HFFc6 (cell line): ENCODE results near the gene FLACC1. TPM values are rescaled to one million over a fixed set of nuclear protein-coding genes. Genes with fewer than 3 reads are reported as not detected.
"Not testable (repeated sequence)": the region's sequence is repeated elsewhere in the genome, so short reads cannot be mapped to it uniquely, and the experiment has no call there.

Experiments
- DNase-seq: peaks from one replicate; pipeline ENCODE4 v3.0.0-alpha.2; 2018
- H3K27ac Mint-ChIP-seq: 2 replicates; pipeline ENCODE4 v1.8.0; 2020; ENCODE audit warnings: mild to moderate bottlenecking, mixed read lengths
- H3K27me3 Mint-ChIP-seq: 2 replicates; pipeline ENCODE4 v1.8.0; 2021; ENCODE audit warnings: mild to moderate bottlenecking, moderate library complexity, mixed read lengths; ENCODE audit not compliant: insufficient read depth
- H3K36me3 Mint-ChIP-seq: 2 replicates; pipeline ENCODE4 v1.8.0; 2021; ENCODE audit warnings: low read depth, mixed read lengths
- H3K4me1 Mint-ChIP-seq: 2 replicates; pipeline ENCODE4 v1.8.0; 2020; ENCODE audit warnings: low read depth, mixed read lengths
- H3K4me3 Mint-ChIP-seq: 2 replicates; pipeline ENCODE4 v1.8.0; 2020; ENCODE audit warnings: mild to moderate bottlenecking, moderate library complexity, mixed read lengths
- H3K9me3 Mint-ChIP-seq: 2 replicates; pipeline ENCODE4 v1.8.0; 2020; ENCODE audit warnings: mild to moderate bottlenecking, mixed read lengths
- total RNA-seq, 6 experiments: library from RNA; stranded (reverse); fragmentation: NEBNext Ultra II Directional; extraction: Animal tissue kit (Norgen Biotek cat#: 25700); gene quantifications; 2 replicates in 1 of 6; 3 replicates in 5 of 6; pipeline ENCODE4 v1.2.3, GENCODE V29; 2021
- TF ChIP-seq, protein P1 (sequence below): fragments of 200-600 bp; sonication (generic); IDR thresholded peaks from 2 replicates; pipeline ENCODE4 v1.5.0; 2021; ENCODE audit warnings: antibody characterized with exemption, mild to moderate bottlenecking

FLACC1 gene
- total RNA-seq, 6 experiments from 2014 or later, result 0.51 to 1.6 (median 0.87) TPM

DNA sequence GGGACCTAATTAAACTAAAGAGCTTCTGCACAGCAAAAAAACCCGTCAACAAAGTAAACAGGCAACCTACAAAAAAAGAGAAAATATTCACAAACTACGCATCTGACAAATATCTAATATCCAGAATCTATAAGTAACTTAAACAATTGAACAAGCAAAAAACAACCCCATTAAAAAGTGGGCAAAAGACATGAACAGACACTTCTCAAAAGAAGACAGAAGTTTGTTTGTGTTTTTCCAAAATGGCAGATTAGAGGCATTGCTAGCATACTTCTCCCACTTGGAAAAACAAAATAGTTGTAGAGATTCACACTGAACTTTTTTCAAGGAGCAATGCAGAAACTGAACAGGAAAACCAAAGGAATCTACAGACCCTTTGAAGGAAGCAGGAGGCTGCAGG is 37.6 kb downstream of the FLACC1 start:
- Mint-ChIP-seq H3K27ac (peak overlapping the region; percentile 18; the same call in 1 of the 2 replicates), H3K4me1 (peaks cover 23% of the 10 kb centered on the region)
- TF ChIP-seq, protein P1, sequence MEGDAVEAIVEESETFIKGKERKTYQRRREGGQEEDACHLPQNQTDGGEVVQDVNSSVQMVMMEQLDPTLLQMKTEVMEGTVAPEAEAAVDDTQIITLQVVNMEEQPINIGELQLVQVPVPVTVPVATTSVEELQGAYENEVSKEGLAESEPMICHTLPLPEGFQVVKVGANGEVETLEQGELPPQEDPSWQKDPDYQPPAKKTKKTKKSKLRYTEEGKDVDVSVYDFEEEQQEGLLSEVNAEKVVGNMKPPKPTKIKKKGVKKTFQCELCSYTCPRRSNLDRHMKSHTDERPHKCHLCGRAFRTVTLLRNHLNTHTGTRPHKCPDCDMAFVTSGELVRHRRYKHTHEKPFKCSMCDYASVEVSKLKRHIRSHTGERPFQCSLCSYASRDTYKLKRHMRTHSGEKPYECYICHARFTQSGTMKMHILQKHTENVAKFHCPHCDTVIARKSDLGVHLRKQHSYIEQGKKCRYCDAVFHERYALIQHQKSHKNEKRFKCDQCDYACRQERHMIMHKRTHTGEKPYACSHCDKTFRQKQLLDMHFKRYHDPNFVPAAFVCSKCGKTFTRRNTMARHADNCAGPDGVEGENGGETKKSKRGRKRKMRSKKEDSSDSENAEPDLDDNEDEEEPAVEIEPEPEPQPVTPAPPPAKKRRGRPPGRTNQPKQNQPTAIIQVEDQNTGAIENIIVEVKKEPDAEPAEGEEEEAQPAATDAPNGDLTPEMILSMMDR, result no peak

DNA sequence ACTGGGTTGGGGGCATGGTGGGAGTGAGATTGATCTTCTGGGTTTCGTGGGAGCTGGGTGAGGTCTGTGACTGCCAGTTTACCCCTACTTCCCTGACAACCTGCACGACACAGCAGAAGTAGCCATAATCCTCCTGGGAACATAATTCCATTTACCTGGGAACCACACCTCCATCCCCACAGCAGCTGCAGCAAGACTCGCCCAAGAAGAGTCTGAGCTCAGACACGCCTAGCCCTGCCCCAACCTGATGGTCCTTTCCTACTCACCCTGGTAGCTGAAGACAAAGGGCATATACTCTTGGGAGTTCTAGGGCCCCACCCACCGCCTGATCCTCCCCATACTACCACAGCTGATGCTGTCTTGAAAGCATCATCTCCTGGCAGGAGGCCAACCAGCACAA is 43.8 kb downstream of the FLACC1 start:
- H3K9me3 Mint-ChIP-seq, result no peaks in the 10 kb centered on the region; the same call in 1 of the 2 replicates
- peaks cover 1% of the 10 kb centered on the region; the same call in 1 of the 2 replicates for H3K27me3 Mint-ChIP-seq
- peaks cover 52% of the 10 kb centered on the region for H3K36me3 Mint-ChIP-seq
- H3K27ac Mint-ChIP-seq, result no peak overlapping the region
- DNase-seq, result no peak
- TF ChIP-seq, protein P1, result no peak
- H3K4me3 Mint-ChIP-seq, result no peak overlapping the region
- peaks cover 5% of the 10 kb centered on the region; the same call in 1 of the 2 replicates for H3K4me1 Mint-ChIP-seq

More for the DNA sequence above, 37.6 kb downstream of the FLACC1 start:
- DNase-seq, result no peak
- Mint-ChIP-seq H3K4me3 (no peak overlapping the region), H3K27me3 (peaks cover 1% of the 10 kb centered on the region; the same call in 1 of the 2 replicates), H3K9me3 (peaks cover 17% of the 10 kb centered on the region), H3K36me3 (peaks cover 45% of the 10 kb centered on the region)

DNA sequence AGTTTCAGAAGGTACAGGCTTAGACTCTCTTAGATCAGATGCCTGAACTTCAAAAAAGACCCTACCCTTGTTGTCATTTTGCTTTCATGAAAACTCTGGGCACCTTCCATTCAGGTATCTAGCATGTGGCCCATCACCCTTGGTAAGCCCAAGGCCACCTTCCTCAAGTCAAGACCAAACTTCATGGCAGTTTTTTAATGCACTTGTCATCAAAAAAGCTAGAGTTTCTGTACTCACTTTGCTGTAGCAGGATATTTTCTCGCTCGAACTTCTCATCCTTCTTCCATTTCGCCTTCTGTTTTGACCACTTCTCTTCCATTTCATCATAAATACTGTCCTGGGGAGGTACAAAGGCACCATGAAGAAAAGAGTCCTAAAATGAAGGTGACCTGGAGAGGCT is 48.2 kb downstream of the FLACC1 start:
- TF ChIP-seq, protein P1, result no peak
- H3K9me3 Mint-ChIP-seq, result peaks cover 5% of the 10 kb centered on the region; the same call in 1 of the 2 replicates
- peaks cover 56% of the 10 kb centered on the region for H3K36me3 Mint-ChIP-seq
- H3K27ac Mint-ChIP-seq, result no peak overlapping the region
- no peak for DNase-seq
- H3K27me3 Mint-ChIP-seq, result no peaks in the 10 kb centered on the region; the same call in 1 of the 2 replicates
- H3K4me3 Mint-ChIP-seq, result no peak overlapping the region
- H3K4me1 Mint-ChIP-seq, result no peaks in the 10 kb centered on the region

DNA sequence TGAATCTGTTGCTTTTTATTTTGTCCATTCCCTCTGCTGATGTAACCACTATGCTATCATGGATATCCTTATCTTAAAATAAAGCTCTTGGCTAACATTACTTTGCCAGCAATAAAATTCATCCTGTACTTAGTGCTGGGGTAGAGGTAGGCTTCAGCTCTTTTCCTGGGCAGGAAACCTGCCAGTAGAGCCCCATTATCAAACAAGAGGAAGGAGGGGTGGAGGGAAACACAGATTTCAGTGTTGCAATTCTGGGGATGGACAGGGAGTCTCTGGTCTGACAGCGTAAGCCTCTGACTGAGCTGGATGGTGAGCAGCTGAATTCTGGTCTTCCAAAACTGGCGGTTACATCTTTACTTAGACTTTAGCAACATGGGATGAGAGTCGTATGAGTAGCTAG is 49.3 kb downstream of the FLACC1 start:
- Mint-ChIP-seq H3K27me3 (no peaks in the 10 kb centered on the region; the same call in 1 of the 2 replicates), H3K27ac (no peak overlapping the region), H3K36me3 (peaks cover 53% of the 10 kb centered on the region), H3K4me3 (no peak overlapping the region), H3K4me1 (no peaks in the 10 kb centered on the region), H3K9me3 (peaks cover 5% of the 10 kb centered on the region; the same call in 1 of the 2 replicates)
- TF ChIP-seq, protein P1, result no peak
- no peak for DNase-seq

DNA sequence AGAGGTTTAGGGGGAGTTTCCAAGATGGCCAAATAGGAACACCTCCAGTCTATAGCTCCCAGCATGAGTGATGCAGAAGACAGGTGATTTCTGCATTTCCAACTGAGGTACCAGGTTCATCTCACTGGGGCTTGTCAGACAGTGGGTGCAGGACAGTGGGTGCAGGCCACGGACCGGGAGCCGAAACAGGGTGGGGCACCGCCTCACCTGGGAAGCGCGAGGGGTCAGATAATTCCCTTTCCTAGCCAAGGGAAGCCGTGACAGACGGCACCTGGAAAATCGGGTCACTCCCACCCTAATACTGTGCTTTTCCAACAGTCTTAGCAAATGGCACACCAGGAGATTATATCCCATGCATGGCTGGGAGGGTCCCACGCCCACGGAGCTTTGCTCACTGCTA is 57.2 kb downstream of the FLACC1 start:
- H3K4me3 Mint-ChIP-seq, DNase-seq, H3K9me3 Mint-ChIP-seq, H3K27me3 Mint-ChIP-seq, H3K27ac Mint-ChIP-seq: not testable (repeated sequence)
- Mint-ChIP-seq H3K36me3 (peaks cover 48% of the 10 kb centered on the region), H3K4me1 (peaks cover 14% of the 10 kb centered on the region)

DNA sequence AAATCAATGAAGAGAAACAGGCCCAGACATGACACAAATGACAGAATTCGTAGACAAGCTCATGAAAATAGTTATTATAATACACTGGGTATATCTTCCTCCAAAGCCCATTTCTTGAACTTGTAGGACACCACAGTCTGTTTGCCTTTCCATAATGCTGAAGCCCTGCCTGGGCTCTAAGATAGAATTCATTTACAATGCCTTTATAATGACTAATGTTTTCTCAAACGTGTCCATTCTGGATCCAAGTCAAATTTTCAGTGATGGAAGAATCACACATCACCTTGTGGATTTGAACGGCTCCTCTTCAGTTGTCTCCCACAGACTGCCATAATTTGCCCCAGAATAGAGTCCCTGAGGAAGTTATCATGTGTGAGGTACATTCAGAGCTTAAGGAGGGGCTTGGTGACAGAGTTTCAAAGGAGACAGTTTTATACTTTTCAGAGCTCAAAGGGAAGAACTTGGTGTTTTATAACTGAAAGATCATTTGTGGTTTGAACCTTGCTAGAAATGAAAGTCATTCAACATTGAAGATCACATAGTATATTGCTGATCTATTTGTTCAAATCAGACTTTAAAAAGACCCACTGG is 58.6 kb downstream of the FLACC1 start:
- H3K4me1 Mint-ChIP-seq, result peaks cover 14% of the 10 kb centered on the region
- H3K27ac Mint-ChIP-seq, result 0 out of 2 replicates have a peak overlapping the region, but pooled peaks have one; percentile 8
- H3K9me3 Mint-ChIP-seq, result no peaks in the 10 kb centered on the region
- peaks cover 47% of the 10 kb centered on the region for H3K36me3 Mint-ChIP-seq
- no peak for DNase-seq
- no peak overlapping the region for H3K4me3 Mint-ChIP-seq
- TF ChIP-seq, protein P1, result no peak
- H3K27me3 Mint-ChIP-seq, result no peaks in the 10 kb centered on the region; the same call in none of the 2 replicates

DNA sequence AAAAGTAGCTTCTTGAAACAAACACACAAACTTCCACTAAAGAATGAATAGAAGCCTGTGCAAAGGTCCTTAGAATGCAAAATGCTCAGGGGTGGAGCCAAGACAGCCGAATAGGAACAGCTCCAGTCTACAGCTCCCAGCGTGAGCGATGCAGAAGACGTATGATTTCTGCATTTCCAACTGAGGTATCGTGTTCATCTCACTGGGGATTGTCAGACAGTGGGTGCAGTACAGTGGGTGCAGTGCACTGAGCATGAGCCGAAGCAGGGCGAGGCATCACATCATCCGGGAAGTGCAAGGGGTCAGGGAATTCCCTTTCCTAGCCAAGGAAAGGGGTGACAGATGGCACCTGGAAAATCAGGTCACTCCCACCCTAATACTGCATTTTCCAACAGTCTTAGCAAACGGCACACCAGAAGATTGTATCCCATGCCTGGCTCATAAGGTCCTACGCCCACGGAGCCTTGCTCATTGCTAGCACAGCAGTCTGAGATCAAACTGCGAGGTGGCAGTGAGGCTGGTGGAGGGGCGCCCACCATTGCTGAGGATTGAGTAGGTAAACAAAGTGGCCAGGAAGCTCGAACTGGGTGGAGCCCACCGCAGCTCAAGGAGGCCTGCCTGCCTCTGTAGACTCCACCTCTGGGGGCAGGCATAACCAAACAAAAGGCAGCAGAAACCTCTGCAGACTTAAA is 66.5 kb downstream of the FLACC1 start:
- H3K36me3 Mint-ChIP-seq, result peaks cover 67% of the 10 kb centered on the region
- not testable (repeated sequence) for H3K27ac Mint-ChIP-seq, H3K27me3 Mint-ChIP-seq, H3K4me1 Mint-ChIP-seq, H3K4me3 Mint-ChIP-seq, H3K9me3 Mint-ChIP-seq, DNase-seq
